M059J (cell line): ENCODE data around the gene CYP26C1. TPM values are rescaled to one million over a fixed set of nuclear protein-coding genes. Genes with fewer than 3 reads are reported as not detected.
A peak's percentile ranks its signal among the peaks of the same experiment; 100 is the strongest.

Experiments used
- DNase-seq: peaks from one replicate; pipeline ENCODE4 v3.0.0-alpha.2; 2012; ENCODE audit warnings: low read depth
- total RNA-seq: library from RNA; depleted of rRNA; stranded (reverse); fragments of >200 nt; shearing (Covaris generic); gene quantifications from 2 replicates; pipeline ENCODE4 v1.2.3, GENCODE V29; 2014

Gene CYP26C1
- total RNA-seq, 1 experiment from 2014 or later = not detected

DNA sequence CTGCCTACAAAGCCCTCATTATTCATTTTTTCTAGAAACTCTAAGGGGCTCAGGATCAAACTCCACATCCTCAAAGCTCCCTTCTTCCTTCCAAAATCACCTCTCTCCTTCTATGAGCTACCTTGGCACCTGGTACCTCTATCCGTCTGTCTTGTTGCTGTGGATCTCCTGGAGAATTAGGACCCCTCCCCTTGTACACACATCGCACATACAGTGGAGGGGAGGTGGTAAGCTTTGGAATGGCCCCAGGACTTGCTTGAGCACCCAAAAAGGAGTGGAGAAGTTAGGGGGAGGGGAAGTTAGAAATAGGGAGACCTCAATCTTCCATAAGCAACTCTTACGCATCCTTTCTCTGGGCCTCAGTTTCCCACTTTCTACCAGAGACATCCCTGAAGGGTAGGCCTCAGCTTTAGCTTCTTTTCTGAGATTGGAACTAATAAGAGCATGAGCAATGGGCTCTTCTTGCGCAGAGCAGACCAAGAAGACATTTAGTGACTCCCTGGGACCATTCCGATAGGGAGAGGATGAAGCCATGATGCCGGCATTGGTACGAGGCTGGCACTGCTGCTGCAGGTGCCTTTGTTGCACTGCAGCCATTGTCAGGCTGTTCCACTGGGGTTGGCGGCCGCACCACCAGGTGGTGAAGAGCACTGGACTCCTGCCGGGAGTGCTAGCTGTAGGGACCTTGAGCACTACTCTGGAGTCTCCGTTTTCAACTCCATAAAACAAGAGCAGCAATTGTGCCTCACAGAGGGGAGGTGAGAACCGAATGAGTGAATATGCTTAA, 4.5 kb downstream of the CYP26C1 start:
- no peak for DNase-seq

GRCh38 chr10:93065675-93066543, 5.3 kb downstream of the CYP26C1 start:
- no peak for DNase-seq

GRCh38 chr10:93066544-93066913, 5.9 kb downstream of the CYP26C1 start:
- no peak for DNase-seq

- no peak for DNase-seq
These were observed 7.1 kb downstream of the CYP26C1 start for GRCh38 chr10:93067443-93068365.

DNA sequence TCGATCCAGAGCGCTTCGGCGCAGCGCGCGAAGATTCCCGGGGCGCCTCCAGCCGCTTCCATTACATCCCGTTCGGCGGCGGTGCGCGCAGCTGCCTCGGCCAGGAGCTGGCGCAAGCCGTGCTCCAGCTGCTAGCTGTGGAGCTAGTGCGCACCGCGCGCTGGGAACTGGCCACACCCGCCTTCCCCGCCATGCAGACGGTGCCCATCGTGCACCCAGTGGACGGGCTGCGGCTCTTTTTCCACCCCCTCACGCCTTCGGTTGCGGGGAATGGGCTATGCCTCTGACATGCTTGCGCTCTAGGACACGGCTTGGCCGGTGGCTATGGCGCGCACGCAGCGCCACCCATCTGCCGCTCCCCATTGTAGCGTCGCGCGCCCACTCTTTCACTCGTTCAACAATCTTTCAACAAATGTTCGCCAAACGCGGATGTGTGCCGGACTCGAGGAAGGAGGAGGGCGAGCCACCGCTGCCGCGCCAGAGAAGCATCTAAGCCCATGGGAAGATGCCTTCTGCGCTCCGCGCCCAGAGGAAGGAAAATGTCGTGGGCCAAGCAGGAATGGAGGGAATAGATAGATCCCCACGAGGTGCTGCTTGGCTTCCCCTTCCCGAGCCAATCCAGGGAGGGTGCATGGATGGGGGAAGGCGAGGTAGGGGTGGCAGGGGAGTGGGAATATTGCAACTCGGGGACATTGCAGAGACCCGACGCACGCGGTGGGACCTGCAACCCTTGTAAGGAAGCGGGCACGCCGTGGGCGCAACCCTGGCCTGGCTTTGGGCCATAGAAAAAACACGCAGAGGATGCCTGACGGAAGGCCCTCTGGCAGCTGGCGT, 8.0 kb downstream of the CYP26C1 start:
- DNase-seq = no peak

DNA sequence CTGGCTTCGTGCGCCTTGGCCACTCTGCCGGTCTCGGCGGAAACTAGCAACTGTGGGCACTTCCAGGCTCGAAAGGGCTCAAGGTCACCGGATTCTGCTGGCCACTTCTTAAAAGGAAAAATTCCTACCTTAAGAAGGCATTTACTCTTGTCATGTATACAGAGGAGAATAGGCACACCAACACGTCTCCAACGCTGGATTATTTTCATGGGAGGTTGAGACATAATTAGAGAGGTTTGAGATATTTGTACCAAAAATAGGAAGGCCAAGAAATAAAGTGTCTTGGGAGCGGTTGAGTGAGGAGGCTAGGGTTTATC, 8.6 kb downstream of the CYP26C1 start:
- no peak for DNase-seq

DNA sequence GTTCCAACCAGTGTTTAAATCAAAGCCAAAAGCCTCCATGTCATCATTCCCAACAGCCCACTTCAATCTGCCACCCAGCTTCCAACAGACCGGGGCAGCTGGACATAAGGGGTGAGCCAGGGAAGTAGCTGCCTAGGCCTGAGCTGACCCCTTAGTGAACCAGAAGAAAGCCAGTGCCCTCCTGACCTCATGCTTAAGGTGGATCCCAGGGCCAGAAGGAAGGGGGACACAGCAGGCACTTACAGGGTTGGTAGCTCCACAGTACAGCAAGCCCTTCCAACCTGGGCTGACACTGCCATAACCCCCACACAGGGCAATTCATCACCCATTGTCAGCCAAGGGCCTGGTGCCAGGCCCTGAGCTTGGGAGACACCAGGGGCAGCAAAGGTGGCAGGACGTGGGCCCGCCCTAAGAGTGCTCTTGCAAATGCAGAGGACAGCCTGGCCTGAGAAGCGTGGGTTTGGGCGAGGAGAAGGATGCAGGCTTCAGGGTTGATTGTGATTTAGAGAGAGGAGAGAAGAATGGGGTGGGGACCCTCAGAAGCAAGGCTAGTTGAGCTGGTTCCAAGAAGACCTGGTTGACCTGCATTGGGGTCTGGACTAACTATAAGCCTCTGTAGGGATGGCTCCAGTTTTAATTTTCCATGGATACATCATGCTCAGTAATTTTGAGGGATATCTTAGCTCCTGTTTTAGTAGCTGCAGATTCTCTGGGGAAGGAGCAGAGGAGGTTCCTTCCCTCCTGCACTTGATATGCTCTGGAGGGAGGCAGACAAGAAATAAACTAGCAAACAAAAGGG, 10.0 kb downstream of the CYP26C1 start:
- DNase-seq = no peak

DNA sequence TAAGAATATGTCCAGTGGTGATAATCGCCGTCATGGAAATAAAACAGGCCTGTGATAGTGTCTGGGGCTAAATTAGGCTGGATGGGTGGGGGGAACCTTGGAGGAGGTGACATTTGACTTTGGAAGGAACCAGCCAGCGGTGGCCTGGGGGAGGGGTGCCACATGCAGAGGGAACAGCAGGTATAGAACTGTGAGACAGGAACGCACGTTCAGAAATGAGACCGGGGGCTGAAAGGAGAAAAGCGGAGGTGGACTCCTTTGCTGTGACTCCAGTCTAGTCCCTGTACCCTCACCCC, 10.5 kb downstream of the CYP26C1 start:
- DNase-seq = no peak

GRCh38 chr10:93071674-93072224, 11.2 kb downstream of the CYP26C1 start:
- peak; percentile 60 for DNase-seq

DNA sequence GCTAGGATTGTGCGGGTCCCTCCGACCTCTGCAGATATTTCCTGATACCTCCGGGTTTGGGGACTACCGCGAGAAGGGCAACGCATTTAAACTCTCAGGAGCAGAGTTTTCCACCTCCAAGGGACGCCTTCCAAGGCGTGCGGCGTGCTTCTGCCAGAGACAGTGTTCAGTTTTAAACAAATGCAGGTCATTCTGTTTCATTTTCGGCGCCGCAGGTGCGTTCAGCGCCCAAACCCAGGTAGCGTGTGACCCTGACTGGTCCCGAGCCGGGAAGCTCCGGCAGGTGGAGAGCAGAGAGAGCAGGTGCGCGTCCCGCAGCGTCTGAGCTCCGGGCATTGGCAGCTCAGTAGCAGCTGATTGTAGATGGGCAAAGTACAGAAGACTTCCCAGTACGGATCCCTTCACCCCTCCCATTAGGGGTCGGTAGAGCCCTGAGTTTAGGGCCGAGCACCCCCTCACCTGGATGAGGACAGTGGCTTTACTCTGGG, 11.7 kb downstream of the CYP26C1 start:
- no peak for DNase-seq

DNA sequence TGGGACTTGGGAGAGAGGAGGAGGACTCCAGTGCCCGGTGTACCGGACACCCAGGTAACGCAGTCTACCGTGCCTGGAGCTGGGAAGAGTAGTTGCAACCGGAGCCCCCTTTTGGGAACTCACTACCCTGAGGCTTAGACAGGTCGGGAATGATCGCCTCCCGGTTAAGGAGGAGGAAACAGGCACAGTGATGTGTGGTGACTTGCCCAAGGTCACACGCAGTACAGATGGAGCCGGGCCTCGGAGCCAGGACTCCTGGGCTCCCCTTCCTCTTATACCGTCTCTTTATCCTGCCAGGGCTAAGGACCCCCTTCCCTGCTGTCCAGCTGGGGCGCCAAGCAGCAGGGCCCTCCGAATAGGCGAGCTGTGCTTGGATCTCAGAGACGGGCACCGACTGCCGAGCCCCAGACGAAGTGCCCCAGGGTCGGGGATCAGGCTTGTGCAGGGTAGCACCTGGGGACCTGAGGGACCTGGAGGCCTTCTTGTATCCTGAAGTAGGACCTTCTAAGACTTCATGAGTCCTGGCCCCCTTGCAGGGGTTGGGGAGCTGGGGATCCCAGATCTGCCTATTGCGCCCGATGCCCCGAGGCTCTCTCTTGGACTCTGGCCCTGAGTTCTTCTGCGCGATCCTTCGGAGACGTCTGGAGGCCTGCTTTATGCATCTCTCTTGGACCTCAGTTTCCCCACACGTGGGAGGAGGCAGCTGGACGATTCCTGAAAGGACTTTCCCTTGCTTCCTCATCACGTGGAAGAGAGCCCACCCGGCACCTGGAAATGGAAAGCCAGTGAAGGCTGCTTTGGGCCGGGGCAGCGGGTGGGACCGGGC, 12.3 kb downstream of the CYP26C1 start:
- DNase-seq = no peak

GRCh38 chr10:93073539-93074146, 13.0 kb downstream of the CYP26C1 start, which contains the start of gene CYP26A1:
Gene CYP26A1, plus strand, starts transcription at chr10:93073893. Its CDS starts 42 bp downstream, at chr10:93073935.
- DNase-seq = peak; percentile 19

DNA sequence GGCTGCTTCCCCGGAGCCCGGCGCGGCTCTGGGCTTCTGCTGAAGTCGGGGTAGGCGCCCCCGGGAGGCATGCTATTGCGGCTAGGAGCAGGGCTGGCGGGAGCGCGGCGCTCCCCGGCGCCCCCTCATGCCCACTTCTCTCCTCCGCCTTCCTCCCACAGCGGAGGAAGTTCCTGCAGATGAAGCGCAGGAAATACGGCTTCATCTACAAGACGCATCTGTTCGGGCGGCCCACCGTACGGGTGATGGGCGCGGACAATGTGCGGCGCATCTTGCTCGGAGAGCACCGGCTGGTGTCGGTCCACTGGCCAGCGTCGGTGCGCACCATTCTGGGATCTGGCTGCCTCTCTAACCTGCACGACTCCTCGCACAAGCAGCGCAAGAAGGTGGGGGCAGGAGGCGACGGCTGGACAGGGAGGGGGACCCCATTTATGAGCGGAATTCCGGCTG, 13.6 kb downstream of the CYP26C1 start:
- DNase-seq = peak; percentile 24

DNA sequence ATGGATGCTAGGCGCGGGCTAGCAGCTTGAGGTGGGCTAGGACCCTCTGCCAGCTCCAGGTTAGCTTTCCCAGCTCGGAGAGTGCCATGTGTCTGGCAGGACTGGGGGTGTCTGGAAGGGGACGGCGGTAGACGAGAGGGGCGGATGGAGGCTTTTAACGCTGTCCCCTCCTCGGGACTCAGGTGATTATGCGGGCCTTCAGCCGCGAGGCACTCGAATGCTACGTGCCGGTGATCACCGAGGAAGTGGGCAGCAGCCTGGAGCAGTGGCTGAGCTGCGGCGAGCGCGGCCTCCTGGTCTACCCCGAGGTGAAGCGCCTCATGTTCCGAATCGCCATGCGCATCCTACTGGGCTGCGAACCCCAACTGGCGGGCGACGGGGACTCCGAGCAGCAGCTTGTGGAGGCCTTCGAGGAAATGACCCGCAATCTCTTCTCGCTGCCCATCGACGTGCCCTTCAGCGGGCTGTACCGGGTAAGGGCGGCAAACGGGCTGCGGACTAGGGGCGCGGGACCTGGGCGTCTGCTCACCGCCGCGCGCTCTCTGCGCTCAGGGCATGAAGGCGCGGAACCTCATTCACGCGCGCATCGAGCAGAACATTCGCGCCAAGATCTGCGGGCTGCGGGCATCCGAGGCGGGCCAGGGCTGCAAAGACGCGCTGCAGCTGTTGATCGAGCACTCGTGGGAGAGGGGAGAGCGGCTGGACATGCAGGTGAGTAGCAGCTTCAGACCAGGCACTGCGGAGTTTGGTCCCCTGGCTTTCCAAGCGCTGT, 14.2 kb downstream of the CYP26C1 start:
- DNase-seq = peak; percentile 20

DNA sequence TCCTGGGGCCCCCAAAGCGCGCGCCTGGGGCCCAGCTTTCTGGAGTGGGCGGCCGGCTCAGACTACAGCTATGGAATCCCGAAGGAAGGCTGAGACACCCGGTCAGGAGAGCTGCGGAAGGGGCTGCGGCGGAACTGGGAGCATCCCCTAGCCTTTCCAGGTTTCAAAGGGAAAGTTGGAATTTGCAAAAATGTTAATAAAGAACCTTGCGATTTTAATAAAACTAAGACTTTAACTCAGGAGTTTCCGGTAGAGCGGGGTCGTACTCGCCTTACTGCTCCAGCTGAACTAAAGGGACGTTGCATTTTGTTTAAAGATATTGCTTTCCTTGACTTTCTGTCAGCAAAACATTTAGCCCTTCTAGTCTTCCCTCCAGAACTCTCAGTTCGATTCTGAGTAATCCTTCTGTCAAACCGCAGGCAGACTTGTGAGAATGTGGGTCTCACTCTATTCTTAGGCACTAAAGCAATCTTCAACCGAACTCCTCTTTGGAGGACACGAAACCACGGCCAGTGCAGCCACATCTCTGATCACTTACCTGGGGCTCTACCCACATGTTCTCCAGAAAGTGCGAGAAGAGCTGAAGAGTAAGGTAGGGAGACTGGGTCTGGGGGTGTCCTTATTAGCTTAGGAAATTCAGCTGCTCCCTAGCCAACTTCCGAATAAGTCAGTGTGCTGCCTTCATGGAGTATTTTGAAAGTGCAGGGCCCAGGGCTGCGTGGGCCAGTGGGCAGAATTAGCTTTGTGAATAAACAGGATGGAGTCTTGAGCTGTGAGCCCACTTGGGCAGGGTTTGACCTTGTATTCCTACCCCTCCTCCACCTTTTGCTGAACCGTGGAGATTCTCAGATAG, 15.0 kb downstream of the CYP26C1 start:
- no peak for DNase-seq

GRCh38 chr10:93076871-93077270, 16.3 kb downstream of the CYP26C1 start:
- no peak for DNase-seq

- no peak for DNase-seq
These were observed 17.3 kb downstream of the CYP26C1 start for GRCh38 chr10:93077860-93078337.
